ENCODE data around the gene NUDCD3.

The NUDCD3 gene

DNA sequence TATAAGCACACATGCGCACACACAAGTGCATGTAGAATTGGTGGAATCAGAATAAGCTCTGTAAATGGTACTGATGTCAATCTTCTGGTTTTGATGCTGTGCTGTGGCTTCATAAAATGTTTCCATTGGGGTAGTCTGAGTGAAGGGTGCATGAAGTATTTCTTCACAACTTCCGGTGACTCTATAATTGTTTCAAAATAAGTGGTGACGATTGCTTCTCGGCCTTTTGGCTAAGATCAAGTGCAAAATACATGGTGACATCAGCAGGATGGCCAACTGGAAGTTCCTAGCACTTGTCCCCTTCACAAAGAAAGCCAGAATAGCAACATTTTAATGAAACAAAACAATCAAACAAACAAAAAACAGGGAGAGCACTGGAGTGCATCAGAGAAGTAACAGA lies 123.5 kb downstream of the NUDCD3 start:
- Histone ChIP-seq H3K27ac (ENCODE audit: low read depth, low read length) (no peak overlapping the region), H3K4me2 (ENCODE audit: low read depth, low read length, poor library complexity, severe bottlenecking) (no peak overlapping the region), H3K4me3 (ENCODE audit: insufficient read depth, low read length, poor library complexity, severe bottlenecking) (no peak overlapping the region), H3K9ac (ENCODE audit: low read length) (no peak overlapping the region), H2AFZ (ENCODE audit: low read depth, low read length, severe bottlenecking) (no peak overlapping the region), H3K36me3 (ENCODE audit: low read length) (no peaks in the 10 kb centered on the region), H3K79me2 (ENCODE audit: insufficient read depth, low read length) (no peaks in the 10 kb centered on the region), H3F3A (ENCODE audit: insufficient read depth) (no peaks in the 10 kb centered on the region), H3K9me3 (ENCODE audit: insufficient read depth, low read length) (no peaks in the 10 kb centered on the region), H3K9me2 (replicated peaks; ENCODE audit: insufficient read depth, low read length) (no peaks in the 10 kb centered on the region), H4K20me1 (ENCODE audit: low read depth, low read length) (no peaks in the 10 kb centered on the region), H3K27me3 (ENCODE audit: low read length) (no peaks in the 10 kb centered on the region)
- TF ChIP-seq, protein P1, sequence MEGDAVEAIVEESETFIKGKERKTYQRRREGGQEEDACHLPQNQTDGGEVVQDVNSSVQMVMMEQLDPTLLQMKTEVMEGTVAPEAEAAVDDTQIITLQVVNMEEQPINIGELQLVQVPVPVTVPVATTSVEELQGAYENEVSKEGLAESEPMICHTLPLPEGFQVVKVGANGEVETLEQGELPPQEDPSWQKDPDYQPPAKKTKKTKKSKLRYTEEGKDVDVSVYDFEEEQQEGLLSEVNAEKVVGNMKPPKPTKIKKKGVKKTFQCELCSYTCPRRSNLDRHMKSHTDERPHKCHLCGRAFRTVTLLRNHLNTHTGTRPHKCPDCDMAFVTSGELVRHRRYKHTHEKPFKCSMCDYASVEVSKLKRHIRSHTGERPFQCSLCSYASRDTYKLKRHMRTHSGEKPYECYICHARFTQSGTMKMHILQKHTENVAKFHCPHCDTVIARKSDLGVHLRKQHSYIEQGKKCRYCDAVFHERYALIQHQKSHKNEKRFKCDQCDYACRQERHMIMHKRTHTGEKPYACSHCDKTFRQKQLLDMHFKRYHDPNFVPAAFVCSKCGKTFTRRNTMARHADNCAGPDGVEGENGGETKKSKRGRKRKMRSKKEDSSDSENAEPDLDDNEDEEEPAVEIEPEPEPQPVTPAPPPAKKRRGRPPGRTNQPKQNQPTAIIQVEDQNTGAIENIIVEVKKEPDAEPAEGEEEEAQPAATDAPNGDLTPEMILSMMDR (IDR thresholded peaks at IDR 0.05; ENCODE audit: insufficient read depth, low read length, poor library complexity, severe bottlenecking) = no peak
- TF ChIP-seq EZH2phosphoT487 (conservative IDR thresholded peaks at IDR 0.05; ENCODE audit: low read length) = no peak

DNA sequence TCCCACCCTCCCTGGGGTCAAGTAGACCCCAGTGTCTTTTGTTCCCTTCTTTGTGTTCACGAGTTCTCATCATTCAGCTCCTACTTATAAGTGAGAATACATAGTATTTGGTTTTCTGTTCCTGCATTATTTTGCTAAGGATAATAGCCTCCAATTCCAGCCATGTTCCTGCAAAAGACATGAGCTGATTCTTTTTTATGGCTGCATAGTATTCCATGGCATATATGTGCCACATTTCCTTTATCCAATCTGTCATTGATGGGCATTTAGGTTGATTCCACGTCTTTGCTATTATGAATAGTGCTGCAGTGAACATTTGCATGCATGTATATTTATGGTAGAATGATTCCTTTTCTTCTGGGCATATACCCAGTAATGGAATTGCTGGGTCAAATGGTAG lies 136.8 kb downstream of the NUDCD3 start:
- no peak overlapping the region for H3K4me2 ChIP-seq (ENCODE audit: low read depth, low read length, poor library complexity, severe bottlenecking)
- H3K36me3 ChIP-seq (ENCODE audit: low read length) = no peaks in the 10 kb centered on the region
- H4K20me1 ChIP-seq (ENCODE audit: low read depth, low read length) = no peaks in the 10 kb centered on the region
- no peaks in the 10 kb centered on the region for H3K27me3 ChIP-seq (ENCODE audit: low read length)
- no peak overlapping the region for H3K4me3 ChIP-seq (ENCODE audit: insufficient read depth, low read length, poor library complexity, severe bottlenecking)
- H3K9me2 ChIP-seq (replicated peaks; ENCODE audit: insufficient read depth, low read length) = no peaks in the 10 kb centered on the region
- no peak overlapping the region for H2AFZ ChIP-seq (ENCODE audit: low read depth, low read length, severe bottlenecking)
- H3K27ac ChIP-seq (ENCODE audit: low read depth, low read length) = no peak overlapping the region
- TF ChIP-seq EZH2phosphoT487 (conservative IDR thresholded peaks at IDR 0.05; ENCODE audit: low read length) = no peak
- TF ChIP-seq, protein P1 (IDR thresholded peaks at IDR 0.05; ENCODE audit: insufficient read depth, low read length, poor library complexity, severe bottlenecking) = no peak
- H3K9ac ChIP-seq (ENCODE audit: low read length) = no peak overlapping the region
- no peaks in the 10 kb centered on the region for H3K9me3 ChIP-seq (ENCODE audit: insufficient read depth, low read length)
- H3F3A ChIP-seq (ENCODE audit: insufficient read depth) = no peaks in the 10 kb centered on the region
- H3K79me2 ChIP-seq (ENCODE audit: insufficient read depth, low read length) = no peaks in the 10 kb centered on the region

DNA sequence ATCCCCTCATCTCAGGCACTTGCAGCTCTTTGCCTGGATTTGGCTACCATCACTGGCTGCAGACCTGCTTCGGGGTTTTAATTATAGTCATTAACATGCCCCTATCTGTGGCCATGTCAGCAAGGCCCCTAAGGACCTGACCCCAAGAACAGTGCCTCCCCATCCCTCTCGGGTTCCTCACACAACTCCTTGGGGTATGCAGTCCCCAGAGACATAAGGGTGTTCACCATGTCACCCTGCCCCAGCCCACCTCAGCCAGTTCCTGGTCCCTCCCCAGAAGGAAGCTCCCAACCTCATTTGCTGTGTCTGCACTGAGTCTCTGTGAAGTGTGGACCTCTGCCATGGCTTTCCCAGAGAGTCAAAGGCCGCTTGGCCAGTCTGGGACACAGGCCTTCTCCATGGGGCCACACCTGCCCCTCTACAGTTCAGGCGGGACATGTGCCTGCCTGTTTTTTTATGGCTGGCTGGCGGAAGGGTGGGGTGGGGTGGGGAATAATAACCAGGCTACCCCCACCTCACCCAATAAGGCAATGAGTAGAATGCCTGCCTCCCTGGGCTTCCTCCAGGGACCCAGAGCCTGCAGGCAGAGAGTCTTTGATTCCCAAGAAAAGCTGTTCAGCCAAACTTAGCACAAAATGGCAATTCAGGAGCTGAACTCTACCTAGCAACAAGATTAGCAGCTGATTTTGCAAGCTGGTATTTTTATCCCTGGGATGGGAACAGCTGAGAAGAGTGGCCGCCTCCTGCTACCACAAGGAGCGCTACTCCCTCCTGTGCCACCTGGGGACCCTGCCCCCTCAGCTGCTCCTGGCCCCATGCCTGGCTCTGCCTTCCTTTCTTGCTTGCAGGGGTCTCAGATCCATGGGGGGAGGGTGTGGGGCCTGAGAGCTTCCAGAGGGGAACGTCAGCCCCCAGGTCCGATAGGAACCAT lies 141.3 kb downstream of the NUDCD3 start:
- Histone ChIP-seq H3K9me3 (ENCODE audit: insufficient read depth, low read length) (no peaks in the 10 kb centered on the region), H3K9me2 (replicated peaks; ENCODE audit: insufficient read depth, low read length) (no peaks in the 10 kb centered on the region), H3K27ac (ENCODE audit: low read depth, low read length) (no peak overlapping the region), H3K27me3 (ENCODE audit: low read length) (no peaks in the 10 kb centered on the region), H4K20me1 (ENCODE audit: low read depth, low read length) (no peaks in the 10 kb centered on the region), H3K4me3 (ENCODE audit: insufficient read depth, low read length, poor library complexity, severe bottlenecking) (no peak overlapping the region), H3K36me3 (ENCODE audit: low read length) (no peaks in the 10 kb centered on the region), H2AFZ (ENCODE audit: low read depth, low read length, severe bottlenecking) (no peak overlapping the region), H3F3A (ENCODE audit: insufficient read depth) (no peaks in the 10 kb centered on the region), H3K79me2 (ENCODE audit: insufficient read depth, low read length) (no peaks in the 10 kb centered on the region), H3K9ac (ENCODE audit: low read length) (no peak overlapping the region), H3K4me2 (ENCODE audit: low read depth, low read length, poor library complexity, severe bottlenecking) (no peak overlapping the region)
- no peak for TF ChIP-seq EZH2phosphoT487 (conservative IDR thresholded peaks at IDR 0.05; ENCODE audit: low read length)
- TF ChIP-seq, protein P1 (IDR thresholded peaks at IDR 0.05; ENCODE audit: insufficient read depth, low read length, poor library complexity, severe bottlenecking) = no peak

Measured in SU-DHL-6 (cell line).